GM21619 (cell line): ENCODE data around the gene KATNAL1.
"Not testable (repeated sequence)": the region's sequence is repeated elsewhere in the genome, so short reads cannot be mapped to it uniquely, and the experiment has no call there.

ENCODE experiments used
- ATAC-seq: cut with Tn5 transposase; IDR thresholded peaks from one replicate; pipeline ENCODE4 v1.9.1; 2021; ENCODE audit not compliant: unreplicated experiment

KATNAL1 gene

DNA sequence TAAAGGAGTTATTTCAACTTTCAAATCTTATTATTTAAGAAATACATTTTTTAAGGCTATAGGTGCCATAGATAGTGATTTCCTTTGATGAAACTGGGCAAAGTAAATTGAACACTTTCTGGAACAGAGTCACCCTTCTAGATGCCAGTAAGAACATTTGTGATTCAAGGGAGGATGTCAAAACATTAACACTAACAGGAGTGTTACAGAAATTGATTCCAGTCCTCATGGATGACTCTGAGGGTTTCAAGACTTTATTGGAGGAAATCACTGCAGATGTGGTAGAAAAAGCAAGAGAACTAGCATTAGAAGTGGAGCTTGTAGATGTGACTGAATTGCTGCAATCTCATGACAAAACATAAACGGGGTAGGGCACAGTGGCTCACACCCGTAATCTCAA, 12.2 kb downstream of the KATNAL1 start:
- ATAC-seq = no peak

DNA sequence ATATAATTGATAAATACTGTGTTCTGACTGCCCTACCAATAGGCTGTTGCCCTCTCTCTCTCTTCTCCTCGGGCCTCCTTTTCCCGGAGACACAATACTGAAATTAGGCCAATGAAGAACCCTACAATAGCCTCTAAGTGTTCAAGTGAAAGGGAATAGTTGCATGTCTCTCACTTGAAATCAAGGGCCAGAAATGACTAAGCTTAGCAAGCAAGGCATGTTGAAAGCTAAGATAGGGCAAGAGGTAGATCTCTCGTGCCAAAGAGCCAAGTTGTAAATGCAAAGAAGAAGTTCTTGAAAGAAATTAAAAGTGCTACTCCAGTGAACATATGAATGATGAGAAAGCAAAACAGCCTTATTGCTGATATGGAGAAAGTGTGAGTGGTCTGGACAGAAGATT, 13.3 kb downstream of the KATNAL1 start:
- ATAC-seq = no peak

DNA sequence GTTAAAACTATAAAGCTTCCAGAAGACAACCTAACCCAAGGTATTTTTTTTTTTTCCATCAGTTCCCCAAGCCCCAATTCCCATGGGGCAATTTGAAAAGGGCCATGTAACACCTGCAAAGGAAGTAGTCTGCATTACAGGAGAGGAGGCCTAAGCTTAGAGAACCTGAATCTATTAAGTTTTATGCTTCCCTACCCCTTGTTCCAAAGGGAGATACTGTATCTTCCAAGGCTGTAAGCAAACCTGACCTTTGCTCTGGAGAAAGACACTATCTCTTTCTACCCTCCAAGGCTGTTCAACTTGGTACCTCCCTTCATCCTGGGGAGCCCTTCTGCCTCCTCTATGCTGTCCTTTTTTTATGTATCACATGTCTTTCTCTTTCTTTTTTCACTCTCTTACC, 15.0 kb downstream of the KATNAL1 start:
- ATAC-seq = no peak

DNA sequence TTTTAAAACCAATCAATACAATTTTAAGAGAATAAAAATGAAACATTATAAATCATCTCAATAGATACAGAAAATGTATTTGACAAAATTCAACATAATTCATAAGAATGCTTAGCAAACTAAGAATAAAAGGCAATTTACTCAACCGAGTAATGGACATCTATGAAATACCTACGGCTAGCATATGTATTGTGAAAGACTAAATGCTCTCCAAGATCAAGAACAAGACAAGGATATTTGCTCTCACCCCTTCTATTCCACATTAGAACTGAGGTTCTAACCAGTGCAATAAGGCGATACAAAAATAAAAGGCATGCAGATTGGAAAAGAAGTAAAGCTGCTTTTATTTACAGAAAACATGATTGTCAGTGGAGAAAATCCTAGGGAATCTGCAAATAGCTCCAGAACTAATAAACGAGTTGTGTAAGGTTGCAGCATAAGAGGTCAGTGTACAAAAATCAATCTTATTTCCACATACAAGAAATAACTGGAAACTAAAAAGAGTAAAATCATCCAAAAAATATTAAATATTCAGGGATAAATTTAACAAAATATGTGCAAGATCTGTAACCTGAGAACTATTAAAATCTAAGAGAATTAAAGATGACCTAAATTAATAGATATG, 16.4 kb downstream of the KATNAL1 start:
- no peak for ATAC-seq

DNA sequence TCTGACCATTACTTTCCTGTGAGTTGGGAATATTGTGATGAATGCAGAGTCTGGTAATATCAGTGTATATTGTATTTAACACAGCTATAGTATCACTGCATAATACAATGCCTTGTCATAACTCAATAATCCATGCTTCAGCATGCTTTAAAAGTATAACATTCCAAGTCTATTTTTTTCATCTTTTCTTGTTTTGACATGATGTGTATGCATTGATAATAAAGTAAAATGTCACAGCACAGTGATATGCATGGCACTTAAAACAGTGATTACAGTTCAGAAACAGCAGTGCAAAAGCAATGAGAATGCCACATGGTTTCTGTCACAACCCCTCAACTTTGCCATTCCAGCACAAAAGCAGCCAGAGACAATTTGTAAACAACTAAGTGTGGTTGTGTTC, 17.8 kb downstream of the KATNAL1 start:
- no peak for ATAC-seq

- not testable (repeated sequence) for ATAC-seq
Measured at GRCh38 chr13:30286059-30286458, 21.3 kb downstream of the KATNAL1 start.

GRCh38 chr13:30276178-30276577, 31.2 kb downstream of the KATNAL1 start:
- ATAC-seq = no peak

DNA sequence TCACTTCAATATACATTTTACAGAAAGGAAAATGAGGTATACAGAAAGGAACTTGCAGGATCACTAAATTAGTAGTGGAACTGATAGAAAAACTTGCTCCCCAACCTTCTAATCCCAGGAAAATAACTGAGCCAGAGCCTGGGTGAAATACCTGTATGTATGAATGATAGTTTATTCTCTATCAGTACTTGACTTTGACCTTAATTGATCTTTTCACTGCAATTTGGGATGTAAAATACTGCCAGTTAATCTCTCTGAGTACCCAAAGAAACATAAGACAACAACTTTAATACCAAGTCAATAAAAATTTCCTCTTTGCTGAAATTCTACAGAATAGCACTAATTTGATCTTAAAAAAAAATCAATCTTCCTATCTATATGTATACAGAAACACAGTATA, 33.3 kb downstream of the KATNAL1 start:
- ATAC-seq = no peak

DNA sequence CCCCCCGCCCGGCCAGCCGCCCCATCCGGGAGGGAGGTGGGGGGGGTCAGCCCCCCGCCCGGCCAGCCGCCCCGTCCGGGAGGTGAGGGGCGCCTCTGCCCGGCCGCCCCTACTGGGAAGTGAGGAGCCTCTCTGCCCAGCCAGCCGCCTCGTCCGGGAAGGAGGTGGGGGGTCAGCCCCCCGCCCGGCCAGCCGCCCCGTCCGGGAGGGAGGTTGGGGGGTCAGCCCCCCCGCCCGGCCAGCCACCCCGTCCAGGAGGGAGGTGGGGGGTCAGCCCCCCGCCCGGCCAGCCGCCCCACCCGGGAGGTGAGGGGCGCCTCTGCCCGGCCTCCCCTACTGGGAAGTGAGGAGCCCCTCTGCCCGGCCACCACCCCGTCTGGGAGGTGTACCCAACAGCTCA, 37.3 kb downstream of the KATNAL1 start:
- ATAC-seq = not testable (repeated sequence)

GRCh38 chr13:30268673-30269072, 38.7 kb downstream of the KATNAL1 start:
- ATAC-seq = no peak

- no peak for ATAC-seq
Measured at GRCh38 chr13:30266756-30267155, 40.6 kb downstream of the KATNAL1 start.

DNA sequence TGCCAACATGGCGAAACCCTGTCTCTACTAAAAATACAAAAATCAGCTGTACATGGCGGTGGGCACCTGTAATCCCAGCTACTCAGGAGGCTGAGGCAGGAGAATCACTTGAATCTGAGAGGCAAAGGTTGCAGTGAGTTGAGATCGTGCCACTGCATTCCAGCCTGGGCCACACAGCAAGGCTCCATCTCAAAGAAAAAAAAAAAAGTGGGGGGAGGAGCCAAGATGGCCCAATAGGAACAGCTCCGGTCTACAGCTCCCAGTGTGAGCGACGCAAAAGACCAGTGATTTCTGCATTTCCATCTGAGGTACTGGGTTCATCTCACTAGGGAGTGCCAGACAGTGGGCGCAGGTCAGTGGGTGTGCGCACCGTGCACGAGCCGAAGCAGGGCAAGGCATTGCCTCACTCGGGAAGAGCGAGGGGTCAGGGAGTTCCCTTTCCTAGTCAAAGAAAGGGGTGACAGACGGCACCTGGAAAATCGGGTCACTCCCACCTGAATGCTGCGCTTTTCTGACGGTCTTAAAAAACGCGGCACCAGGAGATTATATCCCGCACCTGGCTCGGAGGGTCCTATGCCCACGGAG, 48.1 kb downstream of the KATNAL1 start:
- not testable (repeated sequence) for ATAC-seq

- no peak for ATAC-seq
Measured at GRCh38 chr13:30257468-30258099, 49.8 kb downstream of the KATNAL1 start.

DNA sequence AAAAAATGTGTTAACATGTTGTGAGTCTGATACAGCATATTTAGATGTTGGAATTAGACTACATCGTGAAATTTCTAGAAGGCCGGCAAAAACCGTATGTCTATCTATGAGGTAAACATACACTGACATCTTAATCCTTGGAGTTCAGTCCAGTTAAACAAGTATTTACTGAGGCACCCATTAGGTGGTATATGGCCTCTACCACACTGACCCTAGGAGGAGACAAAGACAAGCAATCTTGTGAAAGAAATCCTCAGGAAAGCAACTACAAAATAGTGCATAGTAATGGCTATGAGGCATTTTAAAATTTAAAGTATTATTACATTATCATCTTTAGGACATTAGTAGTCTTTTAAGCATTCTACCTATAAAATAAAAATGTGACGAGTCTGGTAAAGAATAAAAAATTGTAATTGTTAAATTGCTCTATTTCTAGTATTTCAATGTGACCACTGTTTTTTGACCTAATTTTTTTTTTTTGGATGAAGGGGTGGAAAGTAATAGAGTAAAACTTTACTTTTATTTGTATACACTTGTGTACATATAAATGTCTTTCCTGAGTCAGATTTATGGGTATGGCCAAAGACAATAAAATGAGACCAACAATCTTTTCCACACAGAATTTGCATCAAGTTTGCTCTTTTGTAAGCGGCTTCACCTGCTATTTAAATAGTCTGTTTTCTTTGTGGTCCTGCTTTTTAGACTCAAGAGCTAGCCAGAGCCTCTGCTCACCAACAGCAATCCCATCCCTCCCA, 50.5 kb downstream of the KATNAL1 start:
- no peak for ATAC-seq

DNA sequence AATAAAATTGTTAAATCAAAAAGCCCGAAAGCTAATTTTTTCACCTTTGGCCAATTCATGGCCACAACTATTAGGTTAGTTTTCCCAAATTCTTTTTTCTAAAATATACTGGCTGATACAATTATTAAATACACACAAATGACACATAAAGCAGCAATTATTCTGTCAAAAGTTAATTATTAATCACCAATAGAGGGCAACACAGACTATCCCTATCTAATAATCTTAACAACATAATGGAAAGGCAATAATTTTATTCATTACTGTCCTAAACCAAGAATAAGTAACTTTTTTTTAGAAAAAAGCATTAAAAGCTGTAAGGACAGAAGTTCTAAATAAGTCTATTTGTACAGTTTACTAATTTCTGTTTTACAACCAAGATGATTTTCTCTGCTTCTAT, 51.7 kb downstream of the KATNAL1 start:
- no peak for ATAC-seq

DNA sequence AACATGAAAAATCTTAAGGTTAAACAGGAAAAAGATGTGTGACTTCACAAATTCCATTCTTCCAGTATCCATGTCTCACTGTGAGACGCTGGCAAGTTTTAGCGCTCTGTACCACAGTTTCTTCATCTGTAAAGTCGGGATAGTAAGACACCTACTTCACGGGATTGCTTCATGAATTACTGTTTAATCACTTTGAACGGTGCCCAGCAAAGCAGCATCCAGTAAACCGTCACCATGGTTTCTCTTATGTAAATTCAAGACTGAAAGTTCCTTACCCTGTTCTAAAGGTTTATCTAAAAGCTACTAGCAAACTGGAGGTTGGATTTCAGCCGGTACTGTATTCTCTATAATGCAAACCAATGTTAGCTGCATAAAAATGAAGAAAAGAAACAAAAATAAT, 53.5 kb downstream of the KATNAL1 start:
- no peak for ATAC-seq

GRCh38 chr13:30247406-30247805, 59.9 kb downstream of the KATNAL1 start:
- ATAC-seq = no peak

GRCh38 chr13:30241532-30241931, 65.8 kb downstream of the KATNAL1 start:
- peak; percentile 87 for ATAC-seq

DNA sequence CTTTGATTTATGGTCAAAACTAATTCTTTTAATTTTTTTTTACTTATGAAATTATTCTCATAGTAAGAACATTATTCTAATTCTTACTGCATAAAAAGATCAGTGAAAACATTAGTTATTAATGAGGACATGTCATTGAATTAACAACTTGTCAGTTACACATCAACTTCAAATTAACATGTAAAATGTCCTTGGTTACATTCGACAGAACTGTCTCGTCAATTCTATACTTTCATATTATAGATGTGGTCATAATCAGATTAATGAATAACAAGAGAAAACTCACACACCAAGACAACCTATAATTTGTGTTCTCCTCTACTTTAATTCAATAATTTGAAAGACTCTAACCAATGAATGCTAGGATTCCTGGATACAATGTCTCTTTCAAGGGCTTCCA, 66.7 kb downstream of the KATNAL1 start:
- ATAC-seq = peak; percentile 74

- ATAC-seq = no peak
Measured at GRCh38 chr13:30235216-30235615, 72.1 kb downstream of the KATNAL1 start.

GRCh38 chr13:30234619-30235162, 72.7 kb downstream of the KATNAL1 start:
- no peak for ATAC-seq

- no peak for ATAC-seq
Measured at GRCh38 chr13:30224732-30225131, 82.6 kb downstream of the KATNAL1 start.
